ENCODE results near the gene GNGT2.

GNGT2 gene

DNA sequence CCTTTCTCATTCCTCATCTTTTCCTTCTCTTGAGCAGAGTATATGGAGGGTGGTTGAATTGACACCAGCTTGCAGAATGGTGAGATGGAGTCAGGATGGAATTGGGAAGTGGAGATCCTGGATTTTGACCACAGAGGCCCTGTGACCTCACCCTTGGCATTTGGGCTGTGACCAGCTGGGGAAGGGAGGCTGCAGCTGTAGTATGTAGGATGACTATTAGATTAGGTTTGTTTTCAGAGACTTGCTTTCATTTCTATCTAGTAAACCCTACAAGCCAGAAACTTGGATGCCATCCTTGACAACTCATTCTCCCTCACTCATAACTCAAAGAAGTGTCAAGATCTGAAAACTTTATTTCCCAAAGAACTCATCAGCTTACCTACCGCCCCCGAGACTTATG lies 5.9 kb downstream of the GNGT2 start:
- Mint-ChIP-seq H3K27me3 (no peaks in the 10 kb centered on the region), H3K27ac (no peak overlapping the region), H3K4me1 (peaks cover 21% of the 10 kb centered on the region), H3K4me3 (no peak overlapping the region), H3K36me3 (peaks cover 3% of the 10 kb centered on the region), H3K9me3 (no peaks in the 10 kb centered on the region)
- ATAC-seq (ENCODE audit: low read depth) (no peak), DNase-seq (ENCODE audit: low spot score in 2 of 2) (no peak)

DNA sequence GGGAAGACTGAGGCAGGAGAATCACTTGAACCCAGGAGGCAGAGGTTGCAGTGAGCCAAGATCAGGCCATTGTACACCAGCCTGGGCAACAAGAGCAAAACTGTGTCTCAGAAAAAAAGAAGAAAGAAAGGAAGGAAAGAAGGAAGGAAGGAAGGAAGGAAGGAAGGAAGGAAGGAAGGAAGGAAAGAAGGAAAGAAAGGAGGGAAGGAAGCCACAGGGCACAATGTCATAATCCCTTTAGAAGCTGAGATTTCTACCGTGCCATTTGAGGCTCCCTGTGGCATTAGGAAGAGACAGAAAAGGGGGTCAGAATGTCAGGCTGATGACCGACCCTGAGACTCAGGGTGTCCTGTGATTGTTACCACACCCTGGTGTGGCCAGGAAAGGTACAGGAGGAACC lies 6.6 kb downstream of the GNGT2 start:
- no peak for DNase-seq (ENCODE audit: low spot score in 2 of 2)
- Mint-ChIP-seq H3K27ac (no peak overlapping the region), H3K9me3 (no peaks in the 10 kb centered on the region), H3K4me3 (no peak overlapping the region), H3K4me1 (peaks cover 14% of the 10 kb centered on the region), H3K27me3 (no peaks in the 10 kb centered on the region), H3K36me3 (peaks cover 3% of the 10 kb centered on the region)
- ATAC-seq (ENCODE audit: low read depth) = no peak

GRCh38 chr17:49201481-49201927 lies 8.9 kb downstream of the GNGT2 start:
- Mint-ChIP-seq H3K4me1 (peaks cover 10% of the 10 kb centered on the region), H3K27ac (no peak overlapping the region), H3K4me3 (no peak overlapping the region), H3K27me3 (no peaks in the 10 kb centered on the region), H3K9me3 (no peaks in the 10 kb centered on the region), H3K36me3 (peaks cover 3% of the 10 kb centered on the region)
- ATAC-seq (ENCODE audit: low read depth) (no peak), DNase-seq (ENCODE audit: low spot score in 2 of 2) (no peak)

DNA sequence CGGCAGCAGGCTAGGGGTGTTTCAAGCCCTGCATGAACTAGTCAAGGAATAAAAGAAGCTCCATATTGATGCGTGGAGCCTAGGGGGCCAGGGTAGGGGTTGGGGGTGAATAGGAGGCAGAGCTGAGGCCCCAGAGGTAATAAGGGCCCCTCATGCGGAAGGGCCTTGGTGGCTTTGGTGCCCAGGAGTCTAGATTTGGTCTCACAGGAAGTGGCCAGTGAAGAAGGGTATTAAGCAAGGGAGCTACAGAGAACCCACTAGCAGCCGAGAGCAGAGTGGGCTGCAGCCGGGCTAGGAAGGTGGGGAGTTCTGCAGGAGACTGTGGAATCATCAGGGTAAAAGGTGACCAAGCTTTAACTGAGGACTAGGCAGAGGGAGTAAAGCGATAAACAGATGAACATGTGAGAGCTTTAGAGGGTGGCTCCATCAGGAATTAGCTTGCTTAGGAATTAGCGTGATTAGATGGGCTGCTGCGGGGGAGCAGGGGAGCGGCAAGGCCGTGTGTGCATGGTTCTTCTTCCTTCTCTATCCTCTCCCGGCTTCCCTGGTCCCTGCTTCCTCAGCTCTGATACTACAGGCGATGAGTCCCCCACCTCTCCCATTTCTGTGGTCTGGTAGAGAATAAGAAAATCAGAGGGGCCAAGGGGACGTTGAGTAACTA lies 9.8 kb downstream of the GNGT2 start:
- Mint-ChIP-seq H3K4me1 (peaks cover 13% of the 10 kb centered on the region), H3K4me3 (no peak overlapping the region), H3K9me3 (no peaks in the 10 kb centered on the region), H3K36me3 (no peaks in the 10 kb centered on the region), H3K27me3 (no peaks in the 10 kb centered on the region), H3K27ac (no peak overlapping the region)
- DNase-seq (ENCODE audit: low spot score in 2 of 2) = no peak
- no peak for ATAC-seq (ENCODE audit: low read depth)

- H3K27me3 Mint-ChIP-seq = no peaks in the 10 kb centered on the region
- no peak for ATAC-seq (ENCODE audit: low read depth)
These were observed 12.2 kb downstream of the GNGT2 start for GRCh38 chr17:49198211-49198610.

DNA sequence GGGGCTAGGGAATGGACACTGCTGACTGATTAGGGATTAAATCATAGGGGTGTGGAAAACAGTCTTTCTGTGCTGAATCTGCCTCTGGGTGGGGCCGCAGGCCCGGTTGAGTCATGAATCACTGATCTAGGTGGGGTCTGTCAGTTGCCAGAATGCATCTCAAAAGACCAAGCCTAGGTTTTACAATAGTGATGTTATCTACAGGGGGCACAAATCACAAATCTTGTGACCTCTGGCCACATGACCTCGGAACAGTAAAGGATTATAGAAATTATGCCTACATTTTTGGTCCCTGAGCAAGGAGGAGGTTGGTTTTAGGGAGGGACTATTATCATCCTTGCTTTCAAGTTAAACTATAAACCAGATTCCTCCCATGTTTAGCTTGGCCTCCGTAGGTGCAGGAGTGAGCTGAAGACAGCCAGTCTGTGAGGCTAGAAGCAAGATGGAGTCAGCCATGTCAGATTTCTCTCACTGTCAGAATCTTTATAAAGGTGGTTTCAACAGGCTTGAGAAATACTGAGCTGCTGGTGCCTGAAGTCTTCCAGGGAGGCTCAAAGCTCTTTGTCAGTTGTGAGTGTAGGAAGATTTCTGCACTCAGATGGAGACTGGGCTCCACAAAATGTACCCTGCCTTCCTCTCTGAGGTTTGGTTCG lies 12.9 kb downstream of the GNGT2 start:
- no peaks in the 10 kb centered on the region for H3K36me3 Mint-ChIP-seq
- H3K4me1 Mint-ChIP-seq = peaks cover 16% of the 10 kb centered on the region
- no peaks in the 10 kb centered on the region for H3K9me3 Mint-ChIP-seq
- H3K27me3 Mint-ChIP-seq = no peaks in the 10 kb centered on the region
- DNase-seq (ENCODE audit: low spot score in 2 of 2) (no peak), ATAC-seq (ENCODE audit: low read depth) (no peak)
- H3K27ac Mint-ChIP-seq = no peak overlapping the region
- no peak overlapping the region for H3K4me3 Mint-ChIP-seq

More at GRCh38 chr17:49198211-49198610, 12.2 kb downstream of the GNGT2 start:
- Mint-ChIP-seq H3K4me3 (no peak overlapping the region), H3K27ac (no peak overlapping the region), H3K4me1 (peaks cover 16% of the 10 kb centered on the region), H3K9me3 (no peaks in the 10 kb centered on the region), H3K36me3 (no peaks in the 10 kb centered on the region)
- DNase-seq (ENCODE audit: low spot score in 2 of 2) = no peak

- Mint-ChIP-seq H3K27ac (no peak overlapping the region), H3K27me3 (no peaks in the 10 kb centered on the region), H3K4me3 (no peak overlapping the region), H3K36me3 (no peaks in the 10 kb centered on the region), H3K9me3 (no peaks in the 10 kb centered on the region), H3K4me1 (peaks cover 19% of the 10 kb centered on the region)
- no peak for ATAC-seq (ENCODE audit: low read depth)
- no peak for DNase-seq (ENCODE audit: low spot score in 2 of 2)
These were observed 13.9 kb downstream of the GNGT2 start for GRCh38 chr17:49196520-49196919.

- Mint-ChIP-seq H3K27me3 (no peaks in the 10 kb centered on the region), H3K36me3 (no peaks in the 10 kb centered on the region), H3K4me3 (no peak overlapping the region), H3K4me1 (peaks cover 19% of the 10 kb centered on the region), H3K9me3 (no peaks in the 10 kb centered on the region), H3K27ac (no peak overlapping the region)
- ATAC-seq (ENCODE audit: low read depth) (no peak), DNase-seq (ENCODE audit: low spot score in 2 of 2) (no peak)
These were observed 14.6 kb downstream of the GNGT2 start for GRCh38 chr17:49195751-49196150.

- no peak for DNase-seq (ENCODE audit: low spot score in 2 of 2)
- Mint-ChIP-seq H3K4me1 (peaks cover 19% of the 10 kb centered on the region), H3K9me3 (no peaks in the 10 kb centered on the region), H3K27ac (peak overlapping the region; percentile 99), H3K36me3 (no peaks in the 10 kb centered on the region), H3K4me3 (peak overlapping the region; percentile 97), H3K27me3 (no peaks in the 10 kb centered on the region)
- ATAC-seq (ENCODE audit: low read depth) = no peak
These were observed 16.1 kb downstream of the GNGT2 start for GRCh38 chr17:49194297-49194607.

DNA sequence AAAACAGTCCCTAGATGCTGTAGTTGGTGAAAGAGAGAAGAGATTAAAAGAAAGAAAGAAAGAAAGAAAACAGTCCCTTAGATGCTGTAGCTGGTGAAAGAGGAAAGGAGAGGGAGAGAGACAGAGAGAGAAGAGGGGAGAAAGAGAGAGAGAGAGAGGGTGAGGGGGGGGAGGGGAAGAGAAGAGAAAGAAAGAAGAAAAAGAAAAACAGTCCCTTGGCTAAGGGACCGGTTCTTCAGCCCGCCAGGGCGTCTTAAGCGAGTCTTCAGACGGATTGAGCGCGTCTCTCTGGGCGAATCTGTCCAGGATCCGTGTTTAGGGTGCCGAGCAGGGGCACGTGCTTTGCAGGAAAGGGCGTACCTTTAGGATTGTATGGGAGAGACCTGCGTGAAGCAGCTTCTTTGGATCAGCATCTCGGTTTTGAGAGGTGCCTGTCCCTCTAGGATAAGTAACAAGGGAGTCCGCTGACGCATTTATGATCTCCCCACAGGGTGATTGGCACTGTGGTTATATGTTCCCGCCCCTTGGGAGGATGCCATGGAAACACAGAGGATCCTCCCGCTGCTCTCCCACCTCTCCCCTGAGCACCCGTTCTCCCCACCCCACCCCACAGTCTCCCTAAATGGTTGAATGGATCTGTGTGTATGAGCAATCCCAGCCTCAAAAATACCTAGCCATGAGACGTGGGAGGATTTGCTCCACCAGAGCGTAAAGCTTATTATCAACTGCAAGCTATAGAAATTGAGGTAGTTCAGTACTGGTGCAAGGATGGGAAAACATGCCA lies 16.7 kb downstream of the GNGT2 start:
- ATAC-seq (ENCODE audit: low read depth) (peak; percentile 13), DNase-seq (ENCODE audit: low spot score in 2 of 2) (peak; percentile 38 to 52)
- Mint-ChIP-seq H3K4me1 (peaks cover 19% of the 10 kb centered on the region), H3K9me3 (no peaks in the 10 kb centered on the region), H3K27me3 (no peaks in the 10 kb centered on the region), H3K36me3 (no peaks in the 10 kb centered on the region), H3K27ac (peak overlapping the region; percentile 99), H3K4me3 (peak overlapping the region; percentile 97)

DNA sequence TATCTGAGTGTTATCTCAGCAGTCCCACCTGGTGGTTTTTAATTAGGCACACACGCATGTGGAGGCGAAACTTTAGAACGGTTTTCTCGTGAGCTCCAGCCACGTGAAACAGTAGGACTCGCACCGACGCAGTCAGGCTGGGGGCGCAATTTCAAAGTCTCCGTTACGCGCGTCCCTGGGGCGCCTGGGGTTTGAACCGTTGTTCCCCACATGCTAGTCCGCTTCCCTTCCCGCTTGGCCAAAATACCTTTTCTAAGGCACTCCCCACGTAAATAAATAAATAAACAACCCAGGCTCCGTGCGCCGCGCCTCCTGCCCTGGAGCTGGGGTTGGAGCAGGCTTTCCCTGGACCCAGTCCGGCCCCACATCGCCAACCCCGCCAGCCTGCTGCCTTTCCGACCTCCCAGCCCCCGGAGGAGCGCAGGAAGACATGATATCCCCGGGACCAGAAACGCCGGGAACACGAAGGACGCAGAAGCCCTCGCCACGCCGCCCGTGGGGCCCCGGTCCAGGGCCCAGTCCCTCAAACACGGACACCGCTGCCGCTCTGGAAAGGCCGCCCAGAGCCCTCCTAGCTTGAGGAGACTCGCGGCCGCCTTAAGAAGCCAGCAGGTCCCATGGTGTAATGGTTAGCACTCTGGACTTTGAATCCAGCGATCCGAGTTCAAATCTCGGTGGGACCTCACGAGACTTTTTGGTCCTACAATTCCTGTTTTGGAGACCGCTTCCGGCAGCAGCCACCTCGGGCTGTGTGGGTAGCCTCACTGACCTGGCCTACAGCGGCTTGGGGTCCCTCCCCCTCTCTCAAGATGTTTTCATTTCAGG lies 18.2 kb downstream of the GNGT2 start:
- ATAC-seq (ENCODE audit: low read depth) = peak; percentile 48
- peak overlapping the region; percentile 97 for H3K4me3 Mint-ChIP-seq

GRCh38 chr17:49191409-49191916 lies 18.9 kb downstream of the GNGT2 start:
- DNase-seq (ENCODE audit: low spot score in 2 of 2) (no peak), ATAC-seq (ENCODE audit: low read depth) (no peak)
- H3K4me3 Mint-ChIP-seq = peak overlapping the region; percentile 97
- H3K4me1 Mint-ChIP-seq = peaks cover 19% of the 10 kb centered on the region
- H3K27ac Mint-ChIP-seq = peak overlapping the region; percentile 99
- H3K9me3 Mint-ChIP-seq = no peaks in the 10 kb centered on the region
- H3K36me3 Mint-ChIP-seq = no peaks in the 10 kb centered on the region
- no peaks in the 10 kb centered on the region for H3K27me3 Mint-ChIP-seq

More for the DNA sequence above, 18.2 kb downstream of the GNGT2 start:
- H3K27ac Mint-ChIP-seq = peak overlapping the region; percentile 99
- H3K27me3 Mint-ChIP-seq = no peaks in the 10 kb centered on the region
- H3K36me3 Mint-ChIP-seq = no peaks in the 10 kb centered on the region
- H3K9me3 Mint-ChIP-seq = no peaks in the 10 kb centered on the region
- DNase-seq (ENCODE audit: low spot score in 2 of 2) = peak; percentile 96 to 100
- peaks cover 19% of the 10 kb centered on the region for H3K4me1 Mint-ChIP-seq

DNA sequence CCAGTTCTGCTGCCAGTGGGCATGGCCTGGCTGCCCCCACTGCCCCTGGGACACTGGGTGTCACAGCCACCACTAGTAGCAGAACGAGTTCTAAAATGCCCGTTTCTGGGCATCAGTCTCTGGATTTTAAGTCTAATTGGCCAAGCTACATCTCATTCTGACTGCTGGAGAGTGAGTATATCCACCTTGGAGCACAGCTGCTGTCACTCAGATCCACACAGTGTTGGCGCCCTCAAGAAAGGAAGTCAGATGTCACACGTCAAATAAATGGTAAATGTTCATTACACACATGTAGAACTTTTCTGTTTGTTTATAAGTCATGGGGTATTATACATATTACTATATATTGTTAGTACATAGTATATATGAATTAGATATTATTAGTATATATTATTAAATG lies 19.4 kb downstream of the GNGT2 start:
- H3K27me3 Mint-ChIP-seq = no peaks in the 10 kb centered on the region
- no peaks in the 10 kb centered on the region for H3K36me3 Mint-ChIP-seq
- H3K27ac Mint-ChIP-seq = no peak overlapping the region
- DNase-seq (ENCODE audit: low spot score in 2 of 2) (no peak), ATAC-seq (ENCODE audit: low read depth) (no peak)
- peaks cover 1% of the 10 kb centered on the region for H3K9me3 Mint-ChIP-seq
- no peak overlapping the region for H3K4me3 Mint-ChIP-seq
- peaks cover 19% of the 10 kb centered on the region for H3K4me1 Mint-ChIP-seq

All from memory B cell (primary cell).